ENCODE measurements around the gene OSBPL5. TPM values are rescaled to one million over a fixed set of nuclear protein-coding genes. Genes with fewer than 3 reads are reported as not detected.
"Not testable (repeated sequence)": the region's sequence is repeated elsewhere in the genome, so short reads cannot be mapped to it uniquely, and the experiment has no call there.

Gene OSBPL5
- total RNA-seq, 1 donor from 2014 or later, result 58.3 TPM

DNA sequence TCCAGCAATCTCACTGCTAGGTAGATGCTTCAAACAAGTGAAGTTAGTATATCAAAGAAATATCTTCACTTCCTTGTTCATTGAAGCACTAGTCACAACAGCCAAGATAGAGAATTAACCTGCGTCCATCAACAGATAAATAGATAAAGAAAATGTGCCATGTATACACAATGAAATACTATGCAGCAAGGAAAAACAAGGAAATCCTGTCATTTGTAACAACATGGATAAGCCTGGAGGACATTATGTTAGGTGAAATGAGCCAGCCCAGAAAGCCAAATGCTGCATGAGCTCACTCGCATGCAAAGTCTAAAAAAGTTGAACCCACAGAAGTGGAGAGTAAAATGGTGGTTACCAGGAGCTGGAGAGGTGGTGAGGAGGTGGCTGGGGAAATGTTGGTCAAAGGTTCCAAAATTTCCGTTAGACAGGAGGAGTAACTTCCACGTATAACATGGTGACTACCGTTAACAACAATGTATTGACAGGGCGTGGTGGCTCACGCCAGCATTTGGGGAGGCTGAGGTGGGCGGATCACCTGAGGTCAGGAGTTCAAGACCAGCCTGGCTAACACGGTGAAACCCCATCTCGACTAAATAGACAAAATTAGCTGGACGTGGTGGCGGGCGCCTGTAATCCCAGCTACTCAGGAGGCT is 84.3 kb downstream of the OSBPL5 start:
- DNase-seq (ENCODE audit: low spot score) (no peak), ATAC-seq (no peak)
- intact Hi-C loops (cut with DNase I), result no loop called here

DNA sequence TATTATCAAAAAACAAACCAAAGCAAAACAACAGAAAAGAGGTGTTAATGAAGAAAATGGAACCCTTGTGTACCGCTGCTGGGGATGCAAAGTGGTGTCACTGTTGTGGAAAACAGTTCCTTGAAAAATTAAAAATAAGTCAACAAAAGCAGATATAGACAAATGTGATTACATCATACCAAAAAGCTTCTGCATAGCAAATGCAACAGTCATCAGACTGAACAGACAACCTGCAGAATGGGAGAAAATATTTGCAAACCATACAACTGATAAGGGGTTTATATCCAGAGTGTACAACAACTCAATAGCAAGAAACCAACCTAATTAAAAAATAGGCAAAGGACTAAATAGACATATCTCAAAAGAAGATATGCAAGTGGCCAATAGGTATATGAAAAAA is 85.0 kb downstream of the OSBPL5 start:
- intact Hi-C loops (cut with DNase I), result no loop called here
- ATAC-seq (no peak), DNase-seq (ENCODE audit: low spot score) (no peak)

DNA sequence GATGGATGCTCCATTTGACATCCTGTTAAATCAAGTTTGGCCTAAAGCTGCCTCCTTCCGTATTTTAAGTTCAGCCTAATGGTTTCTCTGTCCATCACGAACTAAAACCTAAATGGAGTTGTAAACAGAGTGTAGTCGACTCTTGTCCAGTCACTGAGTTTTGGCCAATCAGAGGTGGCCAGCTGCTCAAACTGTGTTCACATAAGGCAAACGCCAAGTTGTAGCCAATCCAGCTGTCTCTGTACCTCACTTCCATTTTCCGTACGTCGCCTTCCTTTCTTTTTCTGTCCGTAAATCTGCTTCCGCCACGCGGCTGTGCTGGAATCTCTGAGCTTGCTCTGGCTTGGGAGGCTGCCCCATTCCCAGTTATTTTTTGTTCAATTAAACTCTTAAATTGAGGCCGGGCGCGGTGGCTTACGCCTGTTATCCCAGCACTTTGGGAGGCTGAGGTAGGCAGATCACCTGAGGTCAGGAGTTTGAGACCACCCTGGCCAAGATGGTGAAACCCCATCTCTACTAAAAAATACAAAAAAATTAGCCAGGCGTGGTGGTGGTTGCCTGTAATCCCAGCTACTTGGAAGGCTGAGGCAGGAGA is 87.2 kb downstream of the OSBPL5 start:
- ATAC-seq (no peak), DNase-seq (ENCODE audit: low spot score) (no peak)
- intact Hi-C loops (cut with DNase I), result no loop called here

DNA sequence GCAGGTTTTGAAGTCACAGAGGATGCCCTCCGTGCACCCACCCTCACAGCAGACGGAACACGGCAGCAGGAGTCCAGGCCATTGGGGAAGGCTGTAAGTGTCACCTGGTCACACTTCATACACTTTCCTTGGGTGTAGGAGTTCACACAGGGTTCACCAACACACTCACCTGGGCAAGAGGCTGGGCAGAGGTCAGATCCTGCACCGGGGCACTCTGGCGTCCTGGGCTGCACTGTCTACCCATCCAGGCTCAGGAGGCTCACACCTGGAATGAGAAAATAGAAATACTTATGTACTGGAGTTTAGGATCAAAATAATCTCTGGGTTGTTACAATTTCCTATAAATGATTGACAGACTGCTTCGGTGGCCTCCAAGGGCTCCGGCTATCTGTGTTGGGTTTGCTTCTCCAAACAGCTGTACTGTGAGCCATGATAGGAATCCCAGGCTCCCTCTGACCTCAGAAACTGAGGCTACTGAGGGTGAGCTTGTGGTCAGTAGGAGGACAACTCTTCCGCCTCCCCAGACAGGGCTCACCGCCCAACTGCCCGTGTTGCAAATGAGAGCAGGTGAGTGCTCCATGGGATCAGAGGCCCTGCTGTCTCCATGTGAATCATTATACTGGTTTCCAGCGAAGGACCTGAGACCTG is 87.8 kb downstream of the OSBPL5 start:
- DNase-seq (ENCODE audit: low spot score) (no peak), ATAC-seq (no peak)

DNA sequence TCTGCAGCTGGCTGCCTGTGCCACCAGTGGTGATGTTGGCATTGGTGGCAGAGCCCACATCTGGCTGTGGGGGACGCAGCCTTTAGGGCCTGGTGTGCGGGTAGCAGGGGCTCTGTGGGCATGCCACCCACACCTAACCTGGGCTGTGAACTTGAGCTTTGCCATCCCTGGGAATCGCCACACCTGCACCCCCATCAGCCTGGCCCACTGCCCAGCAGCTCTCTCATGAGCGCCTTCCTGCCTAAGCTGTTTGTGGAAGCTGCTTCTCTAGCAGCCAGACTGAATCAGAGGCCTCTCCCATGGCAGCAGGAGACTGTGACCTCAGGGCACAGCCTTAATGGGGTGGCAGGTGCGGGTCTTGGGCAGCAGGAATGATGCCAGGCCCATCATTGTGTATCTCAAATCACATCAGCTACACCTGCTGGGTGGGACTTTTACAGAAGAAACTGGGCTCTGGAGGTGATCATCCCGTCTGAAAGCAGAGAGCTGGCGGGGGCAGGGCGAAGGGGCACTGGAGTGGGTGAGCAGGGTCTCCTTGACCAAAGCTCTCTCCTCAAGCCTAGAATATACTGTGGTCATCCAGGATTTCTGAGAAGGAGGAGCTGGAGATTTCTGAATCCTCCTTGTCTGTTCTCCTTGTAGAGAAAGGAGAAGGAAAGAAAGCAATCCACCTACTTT is 90.1 kb downstream of the OSBPL5 start:
- DNase-seq (ENCODE audit: low spot score) (no peak), ATAC-seq (no peak)
- intact Hi-C loops (cut with DNase I), result no loop called here

More for the DNA sequence above, 87.8 kb downstream of the OSBPL5 start:
- intact Hi-C loops (cut with DNase I), result no loop called here

DNA sequence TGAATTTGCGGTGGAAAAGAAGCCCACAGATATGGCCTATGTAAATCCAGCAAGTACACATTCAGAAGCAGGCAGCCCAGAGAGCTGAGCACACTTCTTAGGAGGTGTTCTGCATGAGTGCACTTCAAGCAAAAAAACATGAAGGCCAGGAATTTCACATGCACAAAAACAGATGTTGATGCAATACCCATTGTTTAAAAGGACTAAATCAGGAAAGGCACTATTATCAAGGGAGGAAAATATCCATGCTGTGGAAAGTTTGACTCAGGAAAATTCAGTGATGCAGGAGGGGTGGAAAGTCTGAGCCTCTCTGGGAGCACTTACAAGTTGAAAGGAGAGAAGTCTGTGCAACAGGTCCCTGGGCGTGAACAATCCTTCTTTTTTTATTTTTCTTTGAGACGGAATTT is 92.1 kb downstream of the OSBPL5 start:
- no peak for DNase-seq (ENCODE audit: low spot score)
- ATAC-seq, result peak; percentile 97

DNA sequence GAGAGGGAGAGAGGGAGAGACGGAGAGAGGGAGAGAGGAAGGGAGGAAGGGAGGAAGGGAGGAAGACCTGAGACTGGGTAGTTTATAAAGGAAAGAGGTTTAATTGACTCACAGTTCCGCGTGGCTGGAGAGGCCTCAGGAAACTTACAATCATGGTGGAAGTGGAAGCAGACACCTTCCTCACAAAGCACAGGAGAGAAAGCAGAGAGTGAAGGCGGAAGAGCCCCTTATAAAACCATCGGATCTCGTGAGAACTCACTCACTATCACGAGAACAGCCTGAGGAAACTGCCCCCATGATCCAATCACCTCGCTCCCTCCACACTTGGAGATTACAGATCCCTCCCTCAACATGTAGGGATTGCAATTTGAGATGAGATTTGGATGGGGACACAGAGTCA is 95.7 kb downstream of the OSBPL5 start:
- intact Hi-C loops (cut with DNase I), result no loop called here
- ATAC-seq (no peak), DNase-seq (ENCODE audit: low spot score) (no peak)

More for the DNA sequence above, 92.1 kb downstream of the OSBPL5 start:
- intact Hi-C loops (cut with DNase I), result no loop called here

DNA sequence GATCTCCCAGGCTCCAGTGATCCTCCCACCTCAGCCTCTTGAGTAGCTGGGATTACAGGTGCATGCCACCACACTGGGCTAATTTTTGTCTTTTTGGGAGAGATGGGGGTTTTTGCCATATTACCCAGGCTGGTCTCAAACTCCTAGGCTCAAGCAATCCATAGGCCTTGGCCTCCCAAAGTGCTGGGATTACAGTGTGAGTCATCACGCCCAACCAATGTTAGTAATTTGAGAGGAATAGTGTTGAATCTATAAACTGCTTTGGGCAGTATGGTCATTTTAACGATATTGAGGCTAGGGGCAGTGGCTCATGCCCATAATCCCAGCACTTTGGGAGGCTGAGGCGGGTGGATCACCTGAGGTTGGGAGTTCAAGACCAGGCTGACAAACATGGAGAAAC is 98.8 kb downstream of the OSBPL5 start:
- ATAC-seq; intact Hi-C loops (cut with DNase I); DNase-seq (ENCODE audit: low spot score): not testable (repeated sequence)

DNA sequence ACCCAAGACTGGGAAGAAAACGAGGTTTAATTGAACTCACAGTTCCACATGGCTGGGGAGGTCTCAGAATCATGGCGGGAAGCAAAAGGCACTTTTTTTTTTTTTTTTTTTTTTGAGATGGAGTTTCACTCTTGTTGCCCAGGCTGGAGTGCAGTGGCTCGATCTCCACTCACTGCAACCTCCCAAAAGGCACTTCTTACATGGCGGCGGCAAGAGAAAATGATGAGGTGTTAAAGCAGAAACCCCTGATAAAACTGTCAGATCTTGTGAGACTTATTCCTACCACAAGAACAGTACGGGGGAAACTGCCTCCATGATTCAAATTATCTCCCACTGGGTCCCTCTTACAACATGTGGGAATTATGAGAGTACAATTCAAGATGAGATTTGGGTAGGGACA is 100.4 kb downstream of the OSBPL5 start:
- ATAC-seq, result not testable (repeated sequence)

DNA sequence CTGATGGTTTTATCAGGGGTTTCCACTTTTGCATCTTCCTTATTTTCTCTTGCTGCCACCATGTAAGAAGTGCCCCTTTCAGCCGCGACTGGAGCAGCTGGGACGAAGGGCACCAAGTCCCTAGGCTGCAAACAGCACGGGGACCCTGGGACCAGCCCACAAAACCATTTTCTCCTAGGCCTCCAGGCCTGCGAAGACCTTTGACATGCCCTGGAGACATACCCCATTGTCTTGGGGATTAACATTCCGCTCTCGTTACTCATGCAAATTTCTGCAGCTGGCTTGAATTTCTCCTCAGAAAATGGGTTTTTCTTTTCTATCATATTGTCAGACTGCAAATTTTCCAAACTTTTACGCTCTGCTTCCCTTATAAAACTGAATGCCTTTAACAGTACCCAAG is 101.2 kb downstream of the OSBPL5 start:
- ATAC-seq; intact Hi-C loops (cut with DNase I); DNase-seq (ENCODE audit: low spot score): not testable (repeated sequence)

More for the DNA sequence above, 100.4 kb downstream of the OSBPL5 start:
- DNase-seq (ENCODE audit: low spot score); intact Hi-C loops (cut with DNase I): not testable (repeated sequence)

DNA sequence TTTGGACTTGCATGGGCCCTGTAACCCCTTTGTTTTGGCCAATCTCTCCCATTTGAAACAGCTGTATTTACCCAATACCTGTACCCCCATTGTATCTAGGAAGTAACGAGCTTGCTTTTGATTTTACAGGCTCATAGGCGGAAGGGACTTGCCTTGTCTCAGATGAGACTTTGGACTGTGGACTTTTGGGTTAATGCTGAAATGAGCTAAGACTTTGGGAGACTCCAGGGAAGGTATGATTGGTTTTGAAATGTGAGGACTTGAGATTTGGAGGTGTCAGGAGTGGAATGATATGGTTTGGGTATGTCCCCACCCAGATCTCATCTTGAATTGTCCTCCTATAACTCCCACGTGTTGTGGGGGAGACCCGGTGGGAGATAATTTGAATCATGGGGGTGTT is 101.7 kb downstream of the OSBPL5 start:
- intact Hi-C loops (cut with DNase I); ATAC-seq; DNase-seq (ENCODE audit: low spot score): not testable (repeated sequence)

DNA sequence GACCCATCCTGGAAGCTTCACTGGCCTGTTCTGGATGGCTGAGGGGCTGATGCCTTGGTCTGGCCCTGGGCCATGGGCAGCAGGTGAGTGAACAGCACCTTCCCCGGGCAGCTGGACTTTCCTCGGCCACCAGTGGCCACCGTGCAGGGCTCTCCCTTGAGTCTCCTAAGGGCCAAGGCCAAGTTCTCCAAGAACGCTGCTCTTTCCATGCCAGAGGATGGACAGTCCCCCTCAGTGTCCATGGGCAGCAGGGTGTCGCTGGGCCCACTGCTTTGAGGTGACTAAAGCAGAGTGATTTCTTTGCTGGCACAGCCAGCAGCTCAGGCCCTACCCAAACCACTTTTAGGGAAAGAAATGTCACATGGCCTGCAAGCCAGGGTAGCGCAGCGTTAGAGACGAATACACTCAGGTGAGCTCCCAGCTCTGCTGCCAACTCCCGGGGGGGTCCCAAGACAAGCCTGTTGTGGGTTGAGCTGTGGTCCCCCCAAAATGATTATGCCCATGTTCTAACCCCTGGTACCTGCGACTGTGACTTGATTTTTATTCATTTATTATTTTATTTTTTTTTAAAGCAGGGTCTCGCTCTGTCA is 104.6 kb downstream of the OSBPL5 start:
- ATAC-seq (no peak), DNase-seq (ENCODE audit: low spot score) (no peak)
- intact Hi-C loops (cut with DNase I), result no loop called here

DNA sequence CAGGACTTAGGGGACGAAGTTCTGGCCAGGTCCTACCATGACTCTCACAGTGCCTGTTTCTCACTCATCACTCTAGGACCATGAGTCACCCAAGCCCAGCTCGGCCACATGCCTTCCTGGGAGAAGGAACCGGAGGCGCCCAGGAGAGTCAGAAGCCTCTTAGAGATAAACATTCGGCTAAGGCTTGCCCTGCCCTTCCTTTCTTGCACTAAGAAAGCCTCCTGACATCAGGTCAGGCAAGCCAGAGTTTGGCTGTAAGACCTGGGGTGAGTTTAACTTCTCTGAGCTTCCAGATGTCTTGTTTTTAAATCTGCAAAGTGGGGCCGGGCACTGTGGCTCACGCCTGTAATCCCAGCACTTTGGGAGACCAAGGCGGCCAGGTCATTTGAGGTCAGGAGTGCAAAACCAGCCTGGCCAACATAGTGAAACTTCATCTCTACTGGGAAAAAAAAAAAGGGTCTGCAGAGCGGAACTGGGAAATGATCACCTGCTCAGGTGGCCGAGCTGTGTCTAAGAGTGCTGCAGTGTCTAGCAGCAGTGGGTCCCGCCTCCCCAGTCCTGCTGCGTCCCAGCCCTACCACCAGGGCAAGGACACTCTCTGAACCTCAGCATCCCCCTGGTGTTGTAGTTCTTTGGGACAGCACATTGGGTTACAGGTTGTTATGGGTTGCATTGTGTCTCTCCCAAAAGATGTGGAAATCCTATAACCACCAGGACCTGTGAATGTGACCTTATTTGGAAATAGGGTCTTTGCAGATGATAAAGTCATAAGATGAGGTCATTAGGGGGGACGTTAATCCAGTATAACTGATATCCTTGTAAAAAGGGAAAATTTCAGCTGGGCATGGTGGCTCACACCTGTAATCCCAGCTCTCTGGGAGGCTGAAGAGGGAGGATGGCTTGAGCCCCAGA is 106.1 kb downstream of the OSBPL5 start:
- ATAC-seq (no peak), DNase-seq (ENCODE audit: low spot score) (no peak)

DNA sequence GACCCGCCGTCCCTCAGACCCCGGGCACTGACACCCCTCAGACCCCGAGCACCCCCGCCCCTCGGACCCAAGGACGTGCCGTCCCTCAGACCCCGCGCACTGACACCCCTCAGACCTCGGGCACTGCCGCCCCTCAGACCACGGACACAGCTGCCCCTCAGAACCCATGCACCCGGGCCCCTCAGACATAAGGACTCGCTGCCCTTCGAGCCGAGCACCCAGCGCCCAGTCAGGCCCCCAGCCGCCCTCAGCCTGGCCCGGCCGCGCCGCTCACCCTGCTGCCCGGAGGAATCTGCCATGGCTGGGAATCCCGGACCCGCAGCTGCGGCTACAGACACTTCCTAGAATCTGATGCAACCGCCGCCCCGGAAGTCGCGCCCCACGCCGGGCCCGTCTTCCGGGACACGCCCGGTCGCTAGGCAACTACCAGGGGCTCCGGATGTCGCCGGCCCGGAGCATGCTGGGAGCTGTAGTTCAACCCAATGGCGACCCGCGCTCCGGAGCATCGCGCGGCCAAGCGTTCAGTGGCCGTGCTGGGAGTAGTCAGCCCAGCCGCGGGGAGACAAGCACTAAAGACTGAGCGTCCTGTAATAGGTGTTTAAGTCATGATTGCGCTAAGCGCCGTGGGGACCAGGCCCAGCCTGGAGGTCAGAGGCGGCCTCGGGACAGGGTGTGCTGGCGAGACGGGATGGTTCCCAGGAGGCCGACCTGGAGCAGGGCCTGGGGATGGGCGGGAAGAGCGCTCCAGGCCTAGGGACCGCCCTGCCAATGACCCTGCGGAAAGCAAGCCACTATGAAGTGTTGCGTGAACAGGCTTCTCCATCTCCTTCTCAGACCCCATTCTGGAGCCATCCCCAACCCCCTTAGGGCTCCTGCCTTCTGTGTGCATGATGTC is 107.8 kb downstream of the OSBPL5 start, which contains the start of gene CARS1:
Gene CARS1 (minus strand): TSS at position 355 of the 895 bp plus-strand sequence. CDS start 56 bp downstream, at position 299.
- ATAC-seq (peak; percentile 99), DNase-seq (ENCODE audit: low spot score) (peak; percentile 97)
- intact Hi-C loops (cut with DNase I), result no loop called here

More for the DNA sequence above, 106.1 kb downstream of the OSBPL5 start:
- intact Hi-C loops (cut with DNase I), result no loop called here

DNA sequence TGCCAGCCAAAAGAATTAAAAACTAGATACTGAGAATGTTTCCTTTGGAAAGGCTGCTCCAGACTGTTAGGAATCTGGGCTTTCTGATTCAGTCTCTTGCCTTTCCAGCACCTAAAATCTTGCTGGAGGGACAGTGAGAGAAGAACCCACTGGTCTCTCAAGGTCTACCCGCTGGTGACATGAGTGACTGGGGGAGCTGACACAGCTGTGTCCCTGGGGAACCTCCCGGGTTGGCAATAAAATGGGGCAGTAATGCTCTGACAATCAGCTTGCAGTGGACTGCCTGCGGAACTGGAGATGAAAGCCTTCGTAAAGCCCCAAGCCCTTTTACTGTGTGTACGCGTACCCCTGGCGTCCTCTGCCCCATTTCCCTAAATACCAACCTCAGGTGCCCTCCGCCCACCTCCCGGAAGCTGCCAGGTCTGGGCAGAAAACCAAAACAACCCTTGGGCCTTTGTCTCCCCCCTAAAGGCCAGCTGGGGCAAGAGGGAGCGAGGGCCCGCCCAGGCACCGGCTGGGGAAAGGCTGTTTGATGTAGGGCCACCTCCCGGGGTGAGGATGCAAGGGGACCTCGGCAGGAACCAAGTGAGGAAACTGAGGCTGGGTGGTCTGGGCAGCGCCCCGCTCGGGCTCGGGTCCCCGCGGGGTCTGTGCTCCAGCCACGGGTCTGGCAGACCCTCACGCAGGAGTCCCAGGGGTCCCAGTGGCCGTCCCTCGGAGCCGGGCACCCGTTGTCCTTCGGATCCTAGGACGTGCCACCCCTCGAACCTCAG is 108.6 kb downstream of the OSBPL5 start:
- DNase-seq (ENCODE audit: low spot score) (no peak), ATAC-seq (peak; percentile 1)
- intact Hi-C loops (cut with DNase I), result no loop called here

DNA sequence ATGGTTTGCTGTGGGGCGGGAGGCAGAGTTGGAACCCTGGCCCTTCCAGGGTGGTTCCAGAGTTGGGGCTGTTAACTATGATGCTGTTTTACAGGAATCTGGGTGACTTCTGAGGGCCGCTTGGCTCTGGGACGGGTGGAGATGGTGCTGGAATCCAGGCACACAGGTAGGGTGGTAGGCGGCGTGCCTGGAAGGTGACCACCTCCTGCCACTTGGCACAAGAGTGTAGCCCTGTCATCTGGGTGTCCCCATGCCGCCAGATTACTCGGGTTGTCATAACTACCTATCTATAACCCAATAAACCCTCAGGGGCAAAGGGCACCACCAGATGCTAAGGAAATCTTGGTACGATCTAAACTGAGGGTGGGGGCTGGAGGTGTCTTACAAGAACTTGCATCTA is 109.2 kb downstream of the OSBPL5 start:
- intact Hi-C loops (cut with DNase I), result no loop called here
- ATAC-seq (no peak), DNase-seq (ENCODE audit: low spot score) (no peak)

DNA sequence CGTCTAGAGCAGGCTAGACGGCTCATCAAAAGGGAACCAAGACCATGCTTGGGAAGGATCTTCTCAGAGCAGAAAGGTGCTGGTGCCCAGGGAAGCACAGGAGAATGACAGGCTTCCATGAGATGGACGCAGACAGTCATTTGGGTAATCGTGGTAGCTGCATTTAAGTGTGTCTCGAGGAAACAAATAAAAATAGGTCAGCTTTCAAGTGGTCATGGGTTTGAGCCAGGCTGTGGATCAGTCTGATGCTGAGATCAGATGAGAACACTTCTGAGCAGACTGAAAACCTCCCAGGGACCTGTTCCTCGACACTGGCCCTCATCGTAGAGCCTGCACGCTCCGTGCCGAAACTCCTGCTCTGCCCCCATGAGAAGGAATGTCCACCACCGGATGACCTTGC is 112.5 kb downstream of the OSBPL5 start:
- DNase-seq (ENCODE audit: low spot score) (no peak), ATAC-seq (no peak)
- intact Hi-C loops (cut with DNase I), result no loop called here
